CD1c-positive myeloid dendritic cell (primary cell): ENCODE results near the gene KLF7.

Experiments
- DNase-seq: peaks from one replicate; pipeline ENCODE4 v3.0.0-alpha.2; 2016; ENCODE audit errors: extremely low spot score

KLF7 gene

GRCh38 chr2:207149249-207150213, 16.2 kb downstream of the KLF7 start:
- DNase-seq: no peak

DNA sequence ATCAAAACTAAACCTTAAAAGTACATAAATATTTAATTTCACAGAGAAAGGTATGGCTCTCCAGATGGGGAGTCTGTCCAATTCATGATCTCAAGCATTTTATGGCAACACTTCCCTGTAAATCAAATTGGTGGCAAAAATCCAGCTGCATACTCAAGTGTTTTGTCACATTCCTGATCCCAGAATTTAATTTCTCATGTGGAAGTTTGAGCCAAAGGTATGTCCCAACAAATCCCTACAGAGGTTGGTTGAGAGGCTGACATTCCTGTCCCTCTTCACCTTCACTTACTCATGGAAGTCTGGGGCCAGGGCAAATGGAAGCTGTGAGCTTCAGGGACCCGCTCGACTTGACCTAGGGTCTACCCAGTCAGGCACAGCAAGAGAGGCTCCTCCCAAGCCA, 17.7 kb downstream of the KLF7 start:
- no peak for DNase-seq

DNA sequence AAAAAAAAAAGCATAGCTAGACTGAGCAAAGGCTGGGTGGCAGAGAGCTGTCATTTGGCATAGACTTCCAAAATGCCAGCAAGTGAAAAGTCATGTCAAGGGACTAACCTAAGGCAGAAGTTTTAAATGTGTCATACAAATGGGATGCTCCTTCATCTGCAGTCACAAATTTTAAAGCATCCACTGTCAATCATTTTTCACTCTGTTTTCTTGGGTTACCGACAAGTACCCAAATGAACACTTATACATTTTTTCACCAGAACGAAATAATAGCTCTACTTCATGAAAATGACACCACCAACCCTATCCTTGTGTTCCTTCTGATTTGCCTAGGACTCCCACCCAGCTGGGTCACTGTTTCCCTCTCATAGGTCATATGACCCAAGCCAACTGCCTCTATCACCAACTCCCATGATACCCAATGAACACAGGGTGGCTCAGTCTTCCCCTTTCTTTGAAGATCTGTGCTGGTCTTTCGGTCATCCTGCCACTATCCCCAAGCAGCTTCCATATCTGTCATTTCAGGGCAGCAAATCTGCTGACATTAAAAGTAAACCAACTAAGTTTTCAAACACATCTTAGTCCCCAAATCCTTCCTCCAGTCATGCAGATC, 21.5 kb downstream of the KLF7 start:
- peak; percentile 49 for DNase-seq

- peak; percentile 78 for DNase-seq
These were observed 22.3 kb downstream of the KLF7 start for GRCh38 chr2:207143215-207144172.

GRCh38 chr2:207142461-207142860, 23.3 kb downstream of the KLF7 start:
- peak; percentile 79 for DNase-seq

- peak; percentile 57 for DNase-seq
These were observed 24.4 kb downstream of the KLF7 start for GRCh38 chr2:207141386-207141785.

- DNase-seq: no peak
These were observed 25.5 kb downstream of the KLF7 start for GRCh38 chr2:207140265-207140664.

DNA sequence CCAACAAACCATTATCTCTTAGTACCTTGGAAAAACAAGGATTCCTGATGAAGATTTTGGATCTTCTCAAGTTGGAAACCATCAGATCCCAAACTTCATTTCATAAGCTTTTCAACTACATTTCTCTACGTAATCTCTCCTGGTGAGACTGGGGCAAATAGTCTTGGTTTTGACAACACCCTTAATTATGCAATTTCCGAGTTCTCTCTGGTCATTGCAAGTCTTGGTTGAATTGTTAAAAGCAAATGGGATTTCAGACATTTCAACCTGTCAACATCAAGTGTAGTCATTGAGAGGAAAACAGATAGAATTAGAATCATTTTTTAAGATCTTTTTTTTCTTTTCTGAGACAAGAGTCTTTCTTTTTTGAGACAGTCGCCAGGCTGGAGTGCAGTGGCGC, 26.2 kb downstream of the KLF7 start:
- peak; percentile 29 for DNase-seq

DNA sequence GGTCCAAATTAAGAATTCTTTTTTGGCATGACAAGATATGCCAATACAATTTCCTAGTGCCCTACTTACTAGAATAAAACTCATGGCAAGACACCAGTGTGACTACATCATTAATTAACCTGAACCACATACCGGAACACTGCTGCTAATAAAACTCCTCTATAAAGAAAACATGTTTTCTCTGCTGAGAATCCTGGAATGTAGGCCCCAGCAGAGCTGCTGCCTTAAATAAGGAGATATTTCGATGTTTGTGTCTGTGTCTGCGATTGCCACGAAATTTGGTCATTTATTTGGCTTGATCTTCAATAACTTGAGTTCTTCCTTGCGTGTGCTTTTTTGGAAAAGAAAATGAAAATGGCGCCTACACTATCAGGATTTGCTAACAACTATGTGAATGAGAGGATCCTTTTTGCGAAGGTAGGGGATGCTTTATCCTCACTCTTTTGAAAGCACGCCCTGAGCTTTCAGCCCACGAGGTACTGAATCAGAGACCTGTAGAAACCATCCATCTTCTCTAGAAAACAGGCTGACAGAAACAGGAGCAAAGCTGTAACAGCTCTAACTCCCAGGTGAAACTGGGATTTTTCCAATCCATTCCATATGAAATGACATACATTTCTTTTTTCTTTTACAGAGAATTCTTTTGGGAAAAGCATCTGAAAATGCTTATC, 27.0 kb downstream of the KLF7 start:
- no peak for DNase-seq

DNA sequence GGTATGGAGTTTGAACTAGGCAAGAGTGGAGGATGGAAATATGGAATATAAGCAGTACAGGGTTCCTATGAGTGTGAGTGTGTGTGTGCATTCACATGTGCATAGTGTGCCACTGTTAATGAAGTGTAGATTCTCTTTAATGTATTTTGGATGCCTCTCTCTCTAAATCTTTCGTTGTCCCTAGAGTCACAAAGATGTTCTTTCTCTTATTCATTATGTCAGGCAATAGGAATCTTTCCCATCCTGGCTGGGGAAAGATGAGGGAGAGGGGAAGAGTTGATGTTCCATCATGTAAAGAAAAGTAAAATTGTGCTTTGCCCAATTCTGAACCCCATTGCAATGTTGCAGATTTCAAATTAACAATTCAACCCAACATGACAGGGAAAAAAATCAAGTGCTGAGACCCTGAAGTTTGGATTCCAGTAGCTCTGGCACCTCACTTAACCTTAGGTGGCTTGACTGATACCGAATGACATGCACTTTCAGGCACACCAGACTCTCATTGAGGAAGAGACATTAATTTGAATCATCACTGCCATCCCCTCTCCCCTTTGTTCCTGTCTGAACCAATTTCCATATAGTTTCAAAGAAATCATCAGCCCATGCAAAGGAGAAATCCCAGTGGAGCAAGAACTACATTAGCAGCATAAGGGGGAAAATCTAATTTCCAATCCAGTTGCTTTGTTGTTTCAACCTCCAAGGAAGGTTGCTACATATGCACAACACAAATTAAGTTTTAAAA, 28.0 kb downstream of the KLF7 start:
- no peak for DNase-seq

DNA sequence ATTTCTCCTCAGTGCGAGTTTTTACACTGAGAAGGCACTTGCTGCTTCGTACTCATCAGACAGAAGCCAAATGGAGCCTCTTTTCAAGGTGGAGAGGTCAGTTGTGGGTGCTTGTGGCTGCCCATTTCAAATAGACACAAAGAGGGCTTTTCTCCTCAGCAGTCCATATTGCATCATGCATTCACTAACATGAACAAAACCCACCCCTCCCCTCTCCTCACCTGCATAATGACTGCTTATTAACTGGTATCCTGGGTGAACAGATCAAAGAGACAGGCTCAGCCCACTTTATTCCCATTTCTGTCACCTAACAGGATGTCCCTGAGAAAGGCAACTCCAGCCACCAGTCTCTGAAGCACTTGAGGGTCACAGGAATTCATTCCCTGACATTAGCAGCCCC, 28.9 kb downstream of the KLF7 start:
- no peak for DNase-seq

DNA sequence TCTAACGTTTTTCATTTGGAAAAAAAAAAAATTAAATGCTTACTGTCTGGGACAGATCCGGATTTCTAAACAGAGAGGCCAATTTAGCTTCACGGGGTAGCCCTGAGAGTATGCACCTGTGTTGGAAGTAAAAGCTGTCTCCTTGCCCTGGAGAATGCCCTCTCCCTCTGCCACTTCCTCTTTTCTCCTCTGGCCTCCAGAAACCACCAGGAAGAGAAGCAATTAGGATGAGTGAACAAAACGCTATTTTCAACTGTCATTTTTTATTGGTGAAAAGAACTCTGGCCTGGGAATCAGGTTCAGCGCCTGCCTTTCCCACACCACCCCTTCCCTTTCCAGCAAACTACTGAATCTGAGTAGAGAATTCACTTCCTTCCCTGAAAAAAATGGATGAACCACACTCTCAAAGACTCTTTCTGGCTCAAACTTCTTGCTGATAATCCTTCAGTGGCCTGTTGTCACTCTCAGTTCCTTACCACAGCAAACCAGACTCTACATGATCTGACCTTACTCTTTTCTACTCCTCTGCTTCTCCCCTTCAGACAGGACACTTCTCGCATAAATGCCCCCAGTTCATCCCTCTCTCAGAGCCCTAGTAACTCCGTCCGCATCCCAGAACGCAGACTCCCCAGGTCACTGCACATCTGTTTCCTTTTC, 29.8 kb downstream of the KLF7 start:
- DNase-seq: peak; percentile 47

DNA sequence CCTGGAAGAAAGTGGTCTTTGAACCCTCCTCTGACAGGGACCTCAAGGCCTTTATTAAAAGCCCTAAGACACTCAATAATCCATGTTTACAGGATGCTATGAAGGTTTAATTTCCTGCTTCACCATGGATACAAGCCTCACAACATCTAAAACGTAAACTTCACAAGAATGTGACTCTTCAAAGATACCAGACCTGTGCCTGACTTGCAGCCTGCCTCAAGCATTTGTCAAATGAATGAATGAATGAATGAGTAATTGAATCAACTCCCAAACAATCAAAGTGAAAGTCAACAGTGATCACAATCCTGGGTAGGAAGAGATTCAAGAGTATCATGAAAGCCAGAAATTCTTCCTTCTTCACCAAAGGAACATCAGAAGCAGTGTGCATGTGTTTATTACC, 30.4 kb downstream of the KLF7 start:
- no peak for DNase-seq

GRCh38 chr2:207133820-207134519, 31.8 kb downstream of the KLF7 start:
- no peak for DNase-seq

DNA sequence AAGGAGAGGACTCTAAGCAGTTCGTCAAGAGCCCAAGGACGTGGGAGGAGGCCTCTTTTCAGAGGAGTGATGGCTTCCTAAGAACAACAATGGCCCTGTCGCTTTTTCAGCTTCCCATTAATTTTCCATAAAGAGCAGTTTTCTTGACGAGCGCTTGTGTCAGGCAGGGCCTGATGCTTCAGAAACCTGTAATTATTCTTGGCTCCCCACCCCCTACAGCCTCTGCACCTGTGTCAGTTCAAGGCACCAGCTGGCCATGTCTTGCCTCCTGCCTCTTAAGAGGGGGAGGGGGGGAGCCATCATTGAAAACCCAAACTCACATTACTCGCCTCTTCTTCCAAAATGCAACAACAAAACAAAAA, 32.3 kb downstream of the KLF7 start:
- DNase-seq: no peak

DNA sequence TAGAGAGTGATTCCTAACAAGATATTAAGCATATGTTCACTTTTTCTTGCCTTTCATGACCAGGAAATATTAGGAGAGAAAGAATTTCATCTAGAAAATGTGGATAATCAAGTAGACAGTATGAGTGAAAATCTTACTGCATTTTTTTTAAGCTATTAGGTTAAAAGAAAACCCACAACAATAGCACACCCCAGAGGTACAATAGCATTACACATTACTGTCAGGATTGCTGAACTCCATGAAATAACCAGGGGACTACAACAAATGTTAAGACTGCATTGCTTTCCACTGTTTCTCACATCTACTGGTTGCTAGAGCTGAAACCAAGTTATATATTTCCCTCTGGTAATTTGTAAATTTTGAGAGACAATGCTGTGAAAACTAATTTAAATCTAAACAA, 33.7 kb downstream of the KLF7 start:
- DNase-seq: no peak

GRCh38 chr2:207131594-207131993, 34.2 kb downstream of the KLF7 start:
- no peak for DNase-seq

DNA sequence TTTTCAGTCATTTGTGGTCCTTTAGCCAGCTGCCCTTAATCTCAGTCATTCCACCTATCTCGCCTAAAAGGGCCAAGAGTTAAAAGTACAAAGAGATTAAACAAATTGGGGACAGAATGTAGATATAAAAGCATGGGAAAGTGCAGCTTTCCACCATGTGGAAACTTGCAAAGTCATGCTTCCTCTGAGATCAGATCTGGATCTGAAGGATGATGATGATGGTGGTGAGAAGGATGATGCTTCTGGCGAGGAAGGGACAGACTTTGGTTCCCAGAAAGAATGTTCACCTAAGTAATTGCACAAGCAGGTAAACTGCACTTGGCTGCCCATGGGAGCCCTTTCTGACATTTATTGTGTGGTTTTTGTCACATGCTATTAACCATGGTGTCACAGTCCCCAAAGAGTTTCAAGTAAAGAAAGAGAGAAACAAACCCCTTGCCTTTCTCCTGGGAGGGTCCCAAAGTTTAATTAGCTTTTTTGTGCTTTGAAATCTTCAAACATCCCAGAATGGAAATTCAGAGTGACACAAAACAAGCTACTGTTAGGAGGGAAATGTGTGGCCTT, 34.7 kb downstream of the KLF7 start:
- DNase-seq: no peak

- DNase-seq: no peak
These were observed 35.9 kb downstream of the KLF7 start for GRCh38 chr2:207129821-207130220.
